GM10266 (cell line): ENCODE data around the gene TAF1L.

ENCODE experiments used
- DNase-seq: peaks from one replicate; pipeline ENCODE4 v3.0.0; 2012; ENCODE audit errors: extremely low spot score
- CTCF ChIP-seq: IDR thresholded peaks from 2 replicates; pipeline ENCODE4 v1.5.1; 2012; ENCODE audit warnings: mild to moderate bottlenecking, low read depth; ENCODE audit not compliant: control insufficient read depth, insufficient read depth; ENCODE audit errors: missing control alignments

TAF1L gene

GRCh38 chr9:32635362-32635761 lies at the start of gene TAF1L:
TSS of gene TAF1L (minus strand) at chr9:32635669. CDS start at chr9:32635579, 90 bp downstream.
- DNase-seq, result no peak
- TF ChIP-seq CTCF, result no peak

GRCh38 chr9:32681751-32682150 lies 46.3 kb upstream of the TAF1L start:
- no peak for TF ChIP-seq CTCF
- DNase-seq, result no peak

GRCh38 chr9:32677931-32678330 lies 42.5 kb upstream of the TAF1L start:
- TF ChIP-seq CTCF, result no peak

GRCh38 chr9:32672469-32672868 lies 37.0 kb upstream of the TAF1L start:
- no peak for DNase-seq
- TF ChIP-seq CTCF, result no peak

More at GRCh38 chr9:32677931-32678330, 42.5 kb upstream of the TAF1L start:
- no peak for DNase-seq

GRCh38 chr9:32671333-32671732 lies 35.9 kb upstream of the TAF1L start:
- no peak for TF ChIP-seq CTCF
- no peak for DNase-seq

- DNase-seq, result no peak
- no peak for TF ChIP-seq CTCF
Measured at GRCh38 chr9:32665101-32665500, 29.6 kb upstream of the TAF1L start.

GRCh38 chr9:32663741-32664140 lies 28.3 kb upstream of the TAF1L start:
- no peak for DNase-seq
- TF ChIP-seq CTCF, result no peak
